HFFc6 (cell line): ENCODE data around the gene MSMO1. TPM values are rescaled to one million over a fixed set of nuclear protein-coding genes. Genes with fewer than 3 reads are reported as not detected.
"Not testable (repeated sequence)": the region's sequence is repeated elsewhere in the genome, so short reads cannot be mapped to it uniquely, and the experiment has no call there.

Experiments used
- DNase-seq: peaks from one replicate; pipeline ENCODE4 v3.0.0-alpha.2; 2018
- H3K27ac Mint-ChIP-seq: 2 replicates; pipeline ENCODE4 v1.8.0; 2020; ENCODE audit warnings: mild to moderate bottlenecking, mixed read lengths
- H3K27me3 Mint-ChIP-seq: 2 replicates; pipeline ENCODE4 v1.8.0; 2021; ENCODE audit warnings: mild to moderate bottlenecking, moderate library complexity, mixed read lengths; ENCODE audit not compliant: insufficient read depth
- H3K36me3 Mint-ChIP-seq: 2 replicates; pipeline ENCODE4 v1.8.0; 2021; ENCODE audit warnings: low read depth, mixed read lengths
- H3K4me1 Mint-ChIP-seq: 2 replicates; pipeline ENCODE4 v1.8.0; 2020; ENCODE audit warnings: low read depth, mixed read lengths
- H3K4me3 Mint-ChIP-seq: 2 replicates; pipeline ENCODE4 v1.8.0; 2020; ENCODE audit warnings: mild to moderate bottlenecking, moderate library complexity, mixed read lengths
- H3K9me3 Mint-ChIP-seq: 2 replicates; pipeline ENCODE4 v1.8.0; 2020; ENCODE audit warnings: mild to moderate bottlenecking, mixed read lengths
- long read RNA-seq: library from polyadenylated mRNA; unstranded; transcript quantifications from one replicate; pipeline ENCODE4 v2.0.0, GENCODE V29; 2019
- total RNA-seq, 6 experiments: library from RNA; stranded (reverse); fragmentation: NEBNext Ultra II Directional; extraction: Animal tissue kit (Norgen Biotek cat#: 25700); gene quantifications; 2 replicates in 1 of 6; 3 replicates in 5 of 6; pipeline ENCODE4 v1.2.3, GENCODE V29; 2021
- TF ChIP-seq, protein P1 (sequence below): fragments of 200-600 bp; sonication (generic); IDR thresholded peaks from 2 replicates; pipeline ENCODE4 v1.5.0; 2021; ENCODE audit warnings: antibody characterized with exemption, mild to moderate bottlenecking

The MSMO1 gene
- 10 to 100 TPM; 23.8 to 27.9 (median 25.6) TPM for total RNA-seq
- long read RNA-seq, transcript MSMO1-201 (6 exons, 2,269 nt) = major isoform, 54 of 73 reads
- long read RNA-seq, transcript MSMO1-202 (5 exons, 1,789 nt) = minor isoform, 6 of 73 reads
- long read RNA-seq, partial matches to known transcripts = 6 of 73 reads
- long read RNA-seq, other reads (novel, unspliced or antisense) = 7 of 73 reads

DNA sequence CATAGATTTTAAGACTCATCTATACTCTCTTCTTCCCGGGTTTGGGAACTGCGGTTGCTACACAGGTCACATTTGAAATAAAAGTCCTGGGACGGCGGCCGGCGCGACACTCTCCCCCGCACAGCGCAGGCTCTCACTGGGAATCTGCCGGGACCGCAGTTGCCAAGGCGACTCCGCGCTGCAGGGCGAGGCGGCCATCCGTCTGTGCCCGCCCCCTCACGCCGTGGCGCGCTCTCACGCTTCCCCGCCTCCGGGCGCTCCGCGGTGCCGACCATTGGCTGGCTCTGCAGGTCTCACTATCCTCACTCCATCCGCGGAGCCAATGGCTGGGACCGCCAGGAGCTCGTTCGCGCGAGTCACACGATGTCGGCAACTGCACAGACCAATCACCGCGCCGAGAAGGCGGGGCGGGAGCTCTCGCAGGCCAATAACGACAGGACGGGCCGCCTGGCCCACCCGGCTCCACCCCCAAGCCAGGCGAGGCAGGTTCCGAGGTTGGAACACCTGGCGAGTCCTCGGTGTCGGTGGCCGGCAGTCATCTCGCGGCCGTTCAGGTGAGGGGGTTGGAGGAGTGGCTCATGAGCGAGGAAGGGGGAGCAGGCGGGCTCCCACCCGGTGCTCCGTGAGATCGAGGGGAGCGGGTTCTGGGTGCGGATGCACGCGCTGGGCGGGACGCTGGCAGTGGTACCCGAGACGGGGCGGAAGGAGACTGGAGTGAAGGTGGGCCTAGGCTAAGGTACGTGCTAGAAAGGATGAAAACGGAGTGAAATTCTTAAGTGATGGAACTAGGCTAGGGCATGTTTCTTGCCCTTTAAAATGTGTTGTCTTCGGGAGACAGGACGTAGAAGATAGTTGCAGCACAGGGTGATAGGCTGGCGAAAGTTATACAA, at the start of gene MSMO1:
MSMO1 (plus strand) TSS at position 459 of the 890 bp plus-strand sequence. CDS start 5,702 bp downstream, outside the sequence.
- no peak within 1 kb of the TSS for H3K27ac Mint-ChIP-seq
- TF ChIP-seq, protein P1, sequence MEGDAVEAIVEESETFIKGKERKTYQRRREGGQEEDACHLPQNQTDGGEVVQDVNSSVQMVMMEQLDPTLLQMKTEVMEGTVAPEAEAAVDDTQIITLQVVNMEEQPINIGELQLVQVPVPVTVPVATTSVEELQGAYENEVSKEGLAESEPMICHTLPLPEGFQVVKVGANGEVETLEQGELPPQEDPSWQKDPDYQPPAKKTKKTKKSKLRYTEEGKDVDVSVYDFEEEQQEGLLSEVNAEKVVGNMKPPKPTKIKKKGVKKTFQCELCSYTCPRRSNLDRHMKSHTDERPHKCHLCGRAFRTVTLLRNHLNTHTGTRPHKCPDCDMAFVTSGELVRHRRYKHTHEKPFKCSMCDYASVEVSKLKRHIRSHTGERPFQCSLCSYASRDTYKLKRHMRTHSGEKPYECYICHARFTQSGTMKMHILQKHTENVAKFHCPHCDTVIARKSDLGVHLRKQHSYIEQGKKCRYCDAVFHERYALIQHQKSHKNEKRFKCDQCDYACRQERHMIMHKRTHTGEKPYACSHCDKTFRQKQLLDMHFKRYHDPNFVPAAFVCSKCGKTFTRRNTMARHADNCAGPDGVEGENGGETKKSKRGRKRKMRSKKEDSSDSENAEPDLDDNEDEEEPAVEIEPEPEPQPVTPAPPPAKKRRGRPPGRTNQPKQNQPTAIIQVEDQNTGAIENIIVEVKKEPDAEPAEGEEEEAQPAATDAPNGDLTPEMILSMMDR = no peak

DNA sequence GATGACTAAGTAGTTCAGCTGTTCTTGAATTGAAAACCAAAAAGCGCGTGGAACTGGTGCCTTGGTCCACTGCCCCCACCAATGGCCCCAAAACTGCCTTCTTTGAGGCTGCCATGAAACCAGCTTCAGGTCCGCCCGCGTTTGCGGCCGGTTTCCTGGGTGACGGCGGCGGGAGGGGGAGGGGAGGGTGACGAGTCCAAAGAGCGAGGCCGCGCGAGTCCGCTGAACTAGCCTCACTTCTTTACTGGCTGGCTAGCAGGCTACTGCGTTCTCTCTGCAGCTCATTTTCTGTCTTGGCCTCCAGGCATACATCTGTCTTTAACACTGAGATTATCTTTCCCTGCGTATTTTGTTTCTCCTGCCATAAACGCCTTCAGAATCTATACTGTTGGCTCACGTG, 47.9 kb upstream of the MSMO1 start:
- H3K9me3 Mint-ChIP-seq, DNase-seq, H3K4me1 Mint-ChIP-seq, H3K27me3 Mint-ChIP-seq, H3K4me3 Mint-ChIP-seq, H3K27ac Mint-ChIP-seq: not testable (repeated sequence)
- H3K36me3 Mint-ChIP-seq = peaks cover 17% of the 10 kb centered on the region

More for the DNA sequence above, at the start of gene MSMO1:
- no peaks in the 10 kb centered on the region for H3K27me3 Mint-ChIP-seq
- H3K9me3 Mint-ChIP-seq = peaks cover 13% of the 10 kb centered on the region
- DNase-seq = peak; percentile 100
- peaks cover 38% of the 10 kb centered on the region for H3K4me1 Mint-ChIP-seq
- H3K4me3 Mint-ChIP-seq = no peak within 1 kb of the TSS
- H3K36me3 Mint-ChIP-seq = peaks cover 27% of the 10 kb centered on the region

DNA sequence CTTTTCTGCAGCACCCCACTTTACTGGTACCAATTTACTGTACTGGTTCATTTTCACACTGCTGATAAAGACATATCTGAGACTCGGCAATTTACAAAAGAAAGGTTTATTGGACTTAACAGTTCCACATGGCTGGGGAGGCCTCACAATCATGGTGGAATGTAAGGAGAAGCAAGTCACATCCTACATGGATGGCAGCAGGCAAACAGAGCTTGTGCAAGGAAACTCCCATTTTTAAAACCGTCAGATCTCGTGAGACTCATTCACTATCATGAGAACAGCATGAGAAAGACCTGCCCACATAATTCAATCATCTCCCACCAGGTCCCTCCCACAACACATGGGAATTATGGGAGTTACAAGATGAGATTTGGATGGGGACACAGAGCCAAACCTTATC, 42.8 kb upstream of the MSMO1 start:
- not testable (repeated sequence) for DNase-seq, H3K27ac Mint-ChIP-seq, H3K9me3 Mint-ChIP-seq, H3K27me3 Mint-ChIP-seq, H3K4me3 Mint-ChIP-seq
- peaks cover 22% of the 10 kb centered on the region for H3K4me1 Mint-ChIP-seq
- H3K36me3 Mint-ChIP-seq = peaks cover 22% of the 10 kb centered on the region

DNA sequence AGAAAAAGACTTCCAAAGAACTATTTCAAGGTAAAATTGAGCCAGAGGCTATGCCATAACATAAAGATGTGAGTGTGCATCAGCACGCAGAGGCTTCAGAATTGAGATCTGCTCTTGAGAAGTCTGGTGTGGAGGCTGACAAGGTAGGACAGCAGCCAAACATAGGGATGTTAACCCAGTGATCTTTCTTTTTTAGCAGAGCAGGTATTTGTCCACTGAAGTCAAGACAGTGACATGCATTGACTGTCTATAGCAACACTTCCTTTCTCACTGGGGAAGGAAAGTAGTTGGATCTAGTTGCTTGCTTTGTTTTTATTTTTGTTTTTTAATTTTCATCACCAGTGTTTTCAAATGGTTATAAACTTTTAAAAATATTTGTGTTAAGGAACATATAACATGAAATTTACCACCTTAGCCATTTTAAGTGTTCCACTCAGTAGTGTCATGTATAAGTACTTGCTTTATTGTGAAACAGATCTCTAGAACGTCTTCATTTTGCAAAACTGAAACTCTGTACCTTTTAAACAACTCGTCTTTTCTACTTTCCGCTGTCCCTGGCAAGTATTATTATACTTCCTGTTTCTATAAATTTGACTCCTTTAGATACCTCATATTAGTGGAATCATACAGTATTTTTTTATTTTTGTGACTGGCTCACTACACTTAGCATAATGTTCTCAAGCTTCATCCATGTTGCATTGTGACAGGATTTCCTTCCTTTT, 40.7 kb upstream of the MSMO1 start:
- Mint-ChIP-seq H3K36me3 (peaks cover 22% of the 10 kb centered on the region), H3K4me1 (peaks cover 24% of the 10 kb centered on the region)
- not testable (repeated sequence) for H3K27me3 Mint-ChIP-seq, DNase-seq, H3K27ac Mint-ChIP-seq, H3K4me3 Mint-ChIP-seq, H3K9me3 Mint-ChIP-seq

DNA sequence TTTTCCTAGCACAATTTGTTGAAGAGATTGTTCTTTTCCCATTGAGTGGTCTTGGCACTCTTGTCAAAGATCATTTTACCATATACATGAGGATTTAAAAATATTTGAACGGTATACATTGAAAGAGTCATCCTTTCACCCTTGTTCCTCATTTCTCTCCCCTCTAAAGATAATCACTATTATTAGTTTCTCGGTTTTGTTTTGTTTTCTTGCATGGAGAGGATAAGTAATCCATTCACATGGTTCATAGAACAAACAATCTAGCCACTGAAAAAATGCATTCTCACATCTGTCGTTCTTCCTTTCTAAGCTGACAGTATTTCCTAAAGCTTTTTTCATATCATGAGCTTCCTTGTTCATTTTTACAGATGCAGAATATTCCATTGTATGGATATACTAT, 39.2 kb upstream of the MSMO1 start:
- Mint-ChIP-seq H3K4me1 (peaks cover 24% of the 10 kb centered on the region), H3K9me3 (no peaks in the 10 kb centered on the region), H3K27me3 (no peaks in the 10 kb centered on the region), H3K27ac (peak overlapping the region; percentile 37), H3K4me3 (peak overlapping the region; percentile 10; the same call in 1 of the 2 replicates), H3K36me3 (peaks cover 12% of the 10 kb centered on the region)
- no peak for DNase-seq
- TF ChIP-seq, protein P1 = no peak

DNA sequence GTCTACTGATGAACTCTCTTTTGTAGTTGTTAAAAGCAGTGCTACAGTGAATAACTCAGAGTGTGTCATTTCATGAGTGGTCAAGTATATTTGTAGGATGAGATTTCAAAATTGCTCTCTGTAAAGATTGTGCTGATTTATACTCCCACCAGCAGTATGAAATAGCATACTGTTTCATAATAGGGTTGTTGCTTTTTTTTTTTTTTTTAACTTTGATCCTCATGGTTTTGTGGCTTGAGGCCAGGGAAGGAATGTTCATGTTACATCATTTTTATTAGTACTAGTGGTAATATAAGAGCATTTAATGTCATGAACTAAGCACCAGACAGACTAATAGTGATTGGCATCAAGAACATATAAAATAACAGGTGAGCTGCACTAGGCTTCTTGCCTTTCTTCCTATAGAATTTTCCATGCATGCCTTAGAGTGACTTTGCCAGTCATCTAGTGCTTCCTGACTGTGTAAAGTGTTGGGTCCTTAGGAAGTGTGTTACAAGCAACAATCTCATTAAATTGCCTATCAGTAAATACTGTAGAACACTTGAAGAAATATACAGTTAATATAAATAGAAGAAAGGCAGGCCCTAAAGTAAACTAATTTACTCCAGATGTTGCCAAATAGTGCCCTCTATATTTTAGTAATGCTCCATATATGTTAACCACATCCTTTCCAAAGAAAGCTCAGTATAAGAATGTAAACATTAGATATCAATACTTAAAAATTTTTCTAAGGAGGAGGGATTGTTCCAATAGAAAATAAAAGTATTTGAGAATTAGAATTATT, 38.6 kb upstream of the MSMO1 start:
- peak; percentile 52 for DNase-seq
- H3K4me1 Mint-ChIP-seq = peaks cover 24% of the 10 kb centered on the region
- TF ChIP-seq, protein P1 = no peak
- H3K36me3 Mint-ChIP-seq = peaks cover 10% of the 10 kb centered on the region
- H3K27ac Mint-ChIP-seq = peak overlapping the region; percentile 37
- no peaks in the 10 kb centered on the region for H3K27me3 Mint-ChIP-seq
- H3K4me3 Mint-ChIP-seq = peak overlapping the region; percentile 10; the same call in 1 of the 2 replicates
- H3K9me3 Mint-ChIP-seq = no peaks in the 10 kb centered on the region
